Pancreas (tissue), 10 donors: ENCODE measurements around the gene PLD6. TPM values are rescaled to one million over a fixed set of nuclear protein-coding genes. Genes with fewer than 3 reads are reported as not detected.

Experiments
- ATAC-seq, 4 donors: fragments of 200-7000 bp; cut with Tn5 transposase; one replicate each; pipeline versions ENCODE4 v1.8.0 to v1.9.1; 2020; ENCODE audit warnings: mild to moderate bottlenecking in 4 of 4, moderate library complexity in 4 of 4
- DNase-seq, 6 donors: peaks; one replicate each; pipeline ENCODE4 v3.0.0-alpha.2; 2020
- FAIRE-seq: peaks from 2 replicates; lab custom pipeline; 2012; peaks lifted over from hg19 to GRCh38; lab: Jason Lieb, UNC
- H3K27ac ChIP-seq, 4 donors: fragments of 200-600 bp; sonication (generic); 1 replicate in 3 of 4; 2 replicates in 1 of 4; pipeline versions ENCODE4 v1.5.0 to v1.8.0; 2020
- H3K27me3 ChIP-seq, 4 donors: fragments of 200-600 bp; one replicate each; pipeline ENCODE4 v1.8.0; 2021
- H3K36me3 ChIP-seq, 3 donors: fragments of 200-600 bp; sonication (generic) in 1 of 3; one replicate each; pipeline versions ENCODE4 v1.5.0 to v1.8.0; 2020 to 2021
- H3K4me1 ChIP-seq, 3 donors: fragments of 200-600 bp; one replicate each; pipeline ENCODE4 v1.8.0; 2021
- H3K4me3 ChIP-seq, 4 donors: fragments of 200-600 bp; sonication (generic) in 2 of 4; one replicate each; pipeline versions ENCODE4 v1.5.0 to v1.8.0; 2020 to 2021
- H3K9me3 ChIP-seq, 4 donors: fragments of 200-600 bp; one replicate each; pipeline ENCODE4 v1.8.0; 2021
- CTCF ChIP-seq, 4 donors: fragments of 200-600 bp; sonication (generic) in 3 of 4; IDR thresholded peaks; one replicate each; pipeline versions ENCODE4 v1.5.0 to v1.8.0; 2021; ENCODE audit warnings: antibody characterized with exemption in 4 of 4
- WGBS, 2 donors: extraction: QIAGEN DNeasy Blood & Tissue Kit; methylation state at CpG; one replicate each; pipeline ENCODE4 v1.1.7; 2013; 5-methylcytosine and 5-hydroxymethylcytosine counted together
- intact Hi-C, 3 donors: fragments of 100-400 bp; cut with DNase I; formaldehyde crosslinking; loops; one replicate each; pipeline versions ENCODE4 v1.11.1 to v1.14.2; 2022
- polyA plus RNA-seq, 2 donors: library from polyadenylated mRNA; stranded (reverse); fragments of 200-250 nt; gene quantifications; one replicate each; pipeline ENCODE4 v1.2.3, GENCODE V29; 2013
- total RNA-seq, 6 donors: library from RNA; stranded (reverse); fragmentation: NEBNext Ultra II Directional in 4 of 6; extraction: Animal tissue kit (Norgen Biotek cat#: 25700) in 4 of 6; gene quantifications; one replicate each; pipeline versions ENCODE4 v1.2.1 to v1.2.4, GENCODE V29; 2021 to 2023
- donor health status: healthy with polysubstance abuse.
- donor health status: DM: no; HTN: no; CAD: no; lungs with moderate emphysema.
- donor health status: DM: no; HTN: no; CAD: no.
- donor health status: control.
- donor health status: control.
- donor health status: Bipolar disorder and iron deficiency.
- donor health status: DM: yes; HTN: yes; CAD: no.
- donor health status: DM: no; HTN: no; CAD: no.
- donor health status: DM: no; HTN: no; CAD: no.
- donor health status: DM: yes; HTN: yes; CAD: no.

PLD6 gene
- total and polyA plus RNA-seq, 8 donors: 1.5 to 3.4 (median 2.4) TPM

- Histone ChIP-seq H3K9me3 (no peaks in the 10 kb centered on the region), H3K4me3 (no peak overlapping the region), H3K36me3 (peaks cover 7 to 55% (median 41%) of the 10 kb centered on the region in 3 donors), H3K27ac (no peak overlapping the region), H3K27me3 (no peaks in the 10 kb centered on the region), H3K4me1 (no peaks in the 10 kb centered on the region)
- DNase-seq: no peak
- ATAC-seq: no peak
- FAIRE-seq: no peak
- intact Hi-C loops: no loop called here
- TF ChIP-seq CTCF (IDR thresholded peaks at IDR 0.05): no peak
- 85 to 90% methylated on average over 7 of the region's 7 CpGs for whole genome bisulfite sequencing, 2 donors
These were observed 34.9 kb downstream of the PLD6 start for GRCh38 chr17:17171186-17171585.

- Histone ChIP-seq H3K27me3 (no peaks in the 10 kb centered on the region), H3K9me3 (no peaks in the 10 kb centered on the region), H3K4me3 (no peak overlapping the region), H3K4me1 (no peaks in the 10 kb centered on the region), H3K36me3 (peaks cover 9 to 55% (median 42%) of the 10 kb centered on the region in 3 donors), H3K27ac (no peak overlapping the region)
- 84 to 85% methylated on average over 9 of the region's 9 CpGs for WGBS, 2 donors
- ATAC-seq: no peak
- peak in 1 of 6 donors; percentile 14 for DNase-seq
- FAIRE-seq: no peak
- TF ChIP-seq CTCF (IDR thresholded peaks at IDR 0.05): no peak
- intact Hi-C loops: no loop called here
These were observed 35.7 kb downstream of the PLD6 start for GRCh38 chr17:17170346-17170985.

- intact Hi-C loops: no loop called here
- ATAC-seq: no peak
- TF ChIP-seq CTCF (IDR thresholded peaks at IDR 0.05): no peak
- FAIRE-seq: no peak
- Histone ChIP-seq H3K27me3 (no peaks in the 10 kb centered on the region), H3K9me3 (no peaks in the 10 kb centered on the region), H3K4me3 (no peak overlapping the region), H3K27ac (no peak overlapping the region), H3K4me1 (no peaks in the 10 kb centered on the region), H3K36me3 (peaks cover 9 to 55% (median 46%) of the 10 kb centered on the region in 3 donors)
- WGBS, 2 donors: 70 to 74% methylated on average over 4 of the region's 4 CpGs
- peak in 1 of 6 donors; percentile 13 for DNase-seq
These were observed 36.7 kb downstream of the PLD6 start for GRCh38 chr17:17169396-17169795.

GRCh38 chr17:17168401-17168800 is 37.7 kb downstream of the PLD6 start:
- WGBS, 2 donors: 90 to 98% methylated on average over 5 of the region's 5 CpGs
- FAIRE-seq (no peak), ATAC-seq (no peak)

More at GRCh38 chr17:17168401-17168800, 37.7 kb downstream of the PLD6 start:
- TF ChIP-seq CTCF (IDR thresholded peaks at IDR 0.05): no peak
- Histone ChIP-seq H3K27ac (no peak overlapping the region), H3K27me3 (no peaks in the 10 kb centered on the region), H3K9me3 (no peaks in the 10 kb centered on the region), H3K36me3 (peaks cover 9 to 52% (median 48%) of the 10 kb centered on the region in 3 donors), H3K4me1 (no peaks in the 10 kb centered on the region), H3K4me3 (no peak overlapping the region)
- intact Hi-C loops: no loop called here
- no peak for DNase-seq
